Measurements from ENCODE around the gene SSC5D.

Gene SSC5D

DNA sequence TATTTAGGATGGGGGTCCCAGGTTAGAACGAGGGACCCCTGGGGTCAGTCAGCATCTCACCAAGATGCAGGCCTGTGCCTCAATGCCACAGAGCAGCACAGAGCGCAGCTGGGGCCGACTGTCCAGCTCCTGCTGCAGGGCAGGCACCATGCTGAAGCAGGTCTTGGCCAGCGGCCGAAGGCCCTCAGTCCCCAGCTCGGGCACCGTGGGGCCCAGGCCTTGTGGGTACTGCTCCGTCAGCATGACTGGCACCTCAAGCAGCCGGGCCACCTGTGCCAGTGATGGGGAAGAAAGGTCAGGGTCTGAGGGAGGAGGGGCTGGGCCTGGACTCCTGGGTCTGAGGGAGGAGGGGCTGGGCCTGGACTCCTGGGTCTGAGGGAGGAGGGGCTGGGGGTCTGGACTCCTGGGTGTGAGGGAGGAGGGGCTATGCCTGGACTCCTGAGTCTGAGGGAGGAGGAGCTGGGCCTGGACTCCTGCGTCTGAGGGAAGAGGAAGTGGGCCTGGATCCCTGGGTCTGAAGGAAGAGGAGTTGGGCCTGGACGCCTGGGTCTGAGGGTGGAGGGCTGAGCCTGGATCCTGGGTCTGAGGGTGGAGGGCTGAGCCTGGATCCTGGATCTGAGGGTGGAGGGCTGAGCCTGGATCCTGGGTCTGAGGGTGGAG, 32.5 kb upstream of the SSC5D start:
- DNase-seq (ENCODE audit: low read depth), result no peak

DNA sequence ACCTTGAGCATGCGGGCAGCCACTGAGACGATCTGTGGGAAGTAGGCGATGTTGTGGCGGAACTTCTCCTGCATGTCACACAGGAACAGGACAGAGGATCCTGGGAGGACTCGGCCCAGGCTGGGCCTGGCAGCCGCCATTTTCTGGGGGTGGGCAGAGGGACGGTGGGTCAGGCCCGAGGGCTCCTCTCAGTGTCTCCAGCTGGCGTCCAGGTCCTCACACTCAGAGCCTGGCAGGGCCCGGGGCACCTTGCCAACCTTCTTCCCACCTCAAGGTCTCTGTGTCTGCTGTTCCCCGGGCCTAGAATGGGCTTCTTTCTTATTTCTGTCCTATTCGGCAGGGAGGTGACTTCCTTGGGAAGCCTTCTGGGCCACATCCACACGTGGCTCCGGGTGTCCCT, 31.9 kb upstream of the SSC5D start:
- no peak for DNase-seq (ENCODE audit: low read depth)

DNA sequence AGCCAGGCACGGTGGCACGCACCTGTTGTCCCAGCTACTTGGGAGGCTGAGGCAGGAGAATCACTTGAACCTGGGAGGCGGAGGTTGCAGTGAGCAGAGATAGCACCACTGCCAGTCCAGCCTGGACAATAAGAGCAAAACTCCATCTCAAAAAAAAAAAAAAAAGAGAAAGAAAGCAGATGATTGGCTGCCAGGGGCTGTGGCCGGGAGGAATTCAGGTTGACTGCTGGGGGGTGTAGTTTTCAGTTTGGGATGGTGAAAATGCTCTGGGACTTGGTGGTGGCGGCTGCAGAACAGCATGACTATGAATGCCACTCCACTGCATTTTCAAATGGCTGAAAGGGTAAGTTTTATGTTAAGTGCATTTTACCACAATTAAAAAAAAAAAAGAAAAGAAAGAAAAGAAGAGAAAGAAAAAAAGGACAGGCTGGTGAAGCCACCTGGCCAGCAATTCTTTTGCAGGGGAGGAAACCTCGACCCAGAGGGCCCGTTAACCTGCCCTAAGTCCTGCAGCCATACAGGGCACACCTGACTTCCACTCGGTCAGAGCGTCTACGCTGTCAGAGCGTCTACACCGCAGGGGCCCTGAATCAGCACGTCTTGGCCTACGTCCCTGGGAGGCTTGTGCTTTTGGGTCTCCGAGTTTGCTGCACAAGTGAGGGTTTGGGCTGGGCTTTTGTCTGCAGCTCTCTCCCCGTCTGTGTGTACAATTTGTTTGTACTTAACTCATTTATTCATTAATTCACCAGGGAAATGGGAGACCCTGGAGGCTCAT, 30.4 kb upstream of the SSC5D start:
- DNase-seq (ENCODE audit: low read depth), result no peak

DNA sequence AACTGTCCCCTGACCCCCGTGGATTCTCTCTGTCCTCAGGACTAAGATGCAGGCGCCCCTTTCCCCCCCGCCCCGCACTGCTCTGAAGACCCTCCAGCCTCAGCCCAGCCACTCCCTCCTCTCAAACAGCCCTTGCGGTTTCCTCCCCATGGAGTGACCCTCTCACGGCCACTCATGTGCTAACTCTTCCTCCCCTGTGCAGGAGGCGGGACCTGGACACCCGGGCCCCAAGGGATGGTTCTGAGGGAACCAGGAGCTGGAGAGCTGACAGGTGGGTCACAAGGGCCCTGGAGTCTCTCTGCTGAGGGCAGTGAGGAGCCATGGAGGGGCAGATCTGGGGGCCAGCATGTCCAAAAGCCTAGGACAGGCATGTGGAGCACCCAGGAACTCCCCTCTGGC, 28.7 kb upstream of the SSC5D start:
- no peak for DNase-seq (ENCODE audit: low read depth)

DNA sequence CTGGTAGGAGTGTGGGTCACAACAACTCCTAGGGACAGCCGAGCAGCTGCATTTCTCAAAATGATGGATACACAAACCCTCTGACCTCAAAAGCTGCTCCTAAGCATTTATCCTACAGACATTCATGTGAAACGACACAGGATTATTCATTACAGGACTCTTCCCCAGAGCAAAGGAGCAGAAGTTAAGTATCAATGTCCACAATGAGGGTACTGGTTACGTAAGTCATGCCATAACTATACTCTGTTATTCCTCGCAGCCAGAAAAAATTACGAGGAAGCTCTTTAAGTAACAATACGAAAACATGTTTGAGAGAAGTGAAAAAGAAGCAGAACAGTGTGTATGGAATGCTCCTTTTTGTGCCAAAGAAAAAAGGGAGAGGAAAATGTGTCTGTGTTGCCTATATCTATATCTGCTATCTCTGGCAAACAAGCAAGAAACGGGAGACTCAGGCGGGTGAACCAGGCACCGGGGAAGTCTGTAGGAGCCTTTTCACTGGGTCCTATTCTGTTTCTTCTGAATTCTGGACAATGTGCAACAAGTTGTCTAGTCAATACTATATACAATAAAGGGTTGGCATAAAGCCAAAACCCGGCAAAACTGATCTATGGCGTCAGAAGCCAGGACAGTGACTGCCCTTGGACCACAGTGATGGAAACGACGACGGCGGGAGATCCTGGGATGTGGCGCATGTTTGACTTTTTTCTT, 28.1 kb upstream of the SSC5D start:
- no peak for DNase-seq (ENCODE audit: low read depth)

DNA sequence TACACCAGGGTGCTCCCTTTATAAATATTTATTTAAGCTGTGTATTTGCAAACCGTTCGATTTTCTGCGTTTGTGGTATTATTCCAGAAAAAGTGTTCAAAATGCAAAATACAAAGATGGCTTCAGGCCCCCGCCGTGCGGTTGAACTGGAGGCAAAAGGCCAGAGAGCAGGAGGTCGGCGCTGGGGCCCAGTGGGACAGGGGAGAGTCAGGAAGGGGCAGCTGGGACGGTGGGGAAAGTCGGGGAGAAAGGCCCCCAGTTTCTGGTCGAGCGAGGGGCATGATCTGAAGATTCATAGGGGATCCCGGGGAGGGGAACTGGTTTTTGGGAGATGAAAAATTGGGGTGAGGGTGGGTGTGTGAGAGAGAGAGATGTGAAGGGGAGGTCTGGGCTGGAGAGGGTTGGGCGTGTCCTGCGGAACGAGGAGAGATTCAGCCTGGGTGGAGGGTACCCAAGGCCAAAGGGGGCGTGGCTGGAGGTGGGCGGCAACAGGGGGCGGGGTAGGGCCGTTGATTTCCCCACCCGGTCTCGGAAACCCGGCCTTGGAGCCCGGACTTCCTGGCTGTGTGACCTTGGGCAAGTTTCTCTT, 27.5 kb upstream of the SSC5D start:
- DNase-seq (ENCODE audit: low read depth), result no peak

DNA sequence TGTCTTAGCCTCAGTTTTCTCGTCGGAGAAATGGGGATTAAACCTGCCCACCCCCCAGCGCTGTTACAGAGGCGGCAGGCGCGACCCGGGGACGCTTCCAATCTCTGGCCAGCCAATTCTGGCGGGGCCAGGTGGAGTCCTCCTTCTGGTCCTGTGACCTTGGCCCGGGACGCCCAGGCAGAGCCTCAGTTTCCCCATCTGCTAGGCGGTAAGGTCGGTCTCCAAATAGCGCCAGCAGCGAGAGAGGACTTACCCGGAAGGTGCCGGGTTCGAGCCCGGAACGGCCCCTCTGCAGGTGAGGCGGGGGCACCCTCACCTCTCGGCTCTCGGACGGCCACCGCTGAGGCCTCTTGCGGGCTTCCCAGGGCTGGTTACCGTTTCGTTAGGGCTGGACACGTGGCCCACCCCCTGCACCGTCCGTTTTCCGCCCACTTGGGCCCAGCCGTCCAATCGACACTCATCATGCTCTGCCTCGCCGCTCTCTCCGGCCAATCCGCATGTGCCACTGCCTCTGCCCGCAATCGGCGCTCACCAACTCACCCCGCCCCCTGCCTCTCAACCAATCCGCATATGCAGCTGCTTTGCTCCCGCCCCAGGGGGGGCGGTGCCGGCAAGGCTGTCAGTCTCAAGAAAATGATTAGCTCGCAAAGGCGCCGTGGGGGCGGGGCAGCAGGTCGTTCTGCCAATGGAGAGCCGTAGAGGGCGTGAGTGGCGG, 26.8 kb upstream of the SSC5D start, which contains the start of gene ISOC2:
Gene ISOC2, minus strand, starts transcription at position 384 of the 715 bp plus-strand sequence. CDS start 5,156 bp downstream, outside the sequence.
- DNase-seq (ENCODE audit: low read depth), result peak; percentile 100

DNA sequence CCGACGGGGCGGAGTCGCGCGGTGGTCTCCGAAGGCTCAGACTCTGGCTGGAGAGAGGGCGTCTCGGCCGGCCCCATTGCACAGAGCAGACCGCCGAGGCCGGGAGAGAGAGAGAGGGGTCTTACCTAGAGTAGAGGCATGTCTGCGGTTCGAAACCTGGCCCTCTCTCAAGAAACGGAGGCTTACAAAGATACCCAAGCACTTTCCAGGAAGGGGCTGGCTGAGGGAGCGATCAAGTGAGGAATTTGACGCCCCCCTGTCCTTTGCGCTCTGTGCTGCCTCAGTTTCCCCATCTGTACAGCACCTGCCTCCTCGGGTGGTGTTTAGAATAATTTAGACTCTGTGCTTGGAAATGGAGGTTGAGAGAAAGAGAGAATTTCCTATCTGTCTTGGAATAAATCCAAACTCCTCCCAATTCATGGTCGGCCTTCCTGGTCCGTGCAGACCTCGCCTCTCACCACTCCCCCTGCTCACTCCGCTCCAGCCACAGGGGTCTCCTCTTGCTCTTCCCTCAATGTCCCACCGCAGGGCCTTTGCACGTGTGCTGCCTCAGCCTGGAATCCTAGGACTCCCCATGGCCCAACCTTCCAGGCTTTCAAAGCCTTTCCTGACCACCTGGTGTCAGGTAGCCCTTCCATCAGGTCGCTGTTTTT, 26.1 kb upstream of the SSC5D start:
- no peak for DNase-seq (ENCODE audit: low read depth)

DNA sequence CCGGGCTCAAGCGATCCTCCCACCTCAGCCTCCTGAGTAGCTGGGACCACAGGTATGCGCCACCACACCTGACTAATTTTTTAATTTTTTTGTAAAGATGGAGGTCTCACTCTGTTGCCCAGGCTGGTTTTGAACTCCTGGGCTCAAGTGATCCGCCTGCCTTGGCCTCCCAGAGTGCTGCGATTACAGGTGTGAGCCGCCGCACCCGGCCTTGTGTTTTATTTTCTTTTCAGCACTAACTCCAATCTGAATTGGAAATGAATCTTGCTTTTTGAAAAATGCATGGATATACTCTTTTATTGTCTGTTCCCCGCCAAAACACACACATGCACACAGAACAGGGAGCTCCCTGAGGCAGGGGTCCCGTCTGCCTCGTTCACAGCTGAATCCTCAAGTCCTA, 25.5 kb upstream of the SSC5D start:
- no peak for DNase-seq (ENCODE audit: low read depth)

DNA sequence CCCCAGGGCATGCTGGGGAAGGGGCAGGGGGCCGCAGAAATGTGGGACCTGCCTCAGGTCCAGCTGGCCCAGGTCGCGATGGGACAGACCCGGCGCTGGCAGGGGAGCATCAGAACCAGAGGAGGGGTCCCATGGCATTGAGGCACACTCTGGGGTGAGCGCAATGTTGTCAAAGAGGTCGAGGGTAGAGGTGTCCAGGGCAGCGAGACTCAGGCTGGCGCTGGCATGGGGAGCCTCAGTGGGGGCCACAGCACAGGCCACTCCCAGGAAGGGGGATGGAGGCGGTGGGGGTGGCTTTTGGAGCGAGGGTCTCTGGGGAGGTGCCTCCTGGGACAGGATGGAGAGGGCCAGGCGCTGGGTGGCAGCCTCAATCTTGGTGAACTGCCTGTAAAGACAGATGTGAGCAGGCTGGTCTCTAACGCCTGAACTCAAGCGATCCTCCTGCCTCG, 24.6 kb upstream of the SSC5D start:
- DNase-seq (ENCODE audit: low read depth), result no peak

DNA sequence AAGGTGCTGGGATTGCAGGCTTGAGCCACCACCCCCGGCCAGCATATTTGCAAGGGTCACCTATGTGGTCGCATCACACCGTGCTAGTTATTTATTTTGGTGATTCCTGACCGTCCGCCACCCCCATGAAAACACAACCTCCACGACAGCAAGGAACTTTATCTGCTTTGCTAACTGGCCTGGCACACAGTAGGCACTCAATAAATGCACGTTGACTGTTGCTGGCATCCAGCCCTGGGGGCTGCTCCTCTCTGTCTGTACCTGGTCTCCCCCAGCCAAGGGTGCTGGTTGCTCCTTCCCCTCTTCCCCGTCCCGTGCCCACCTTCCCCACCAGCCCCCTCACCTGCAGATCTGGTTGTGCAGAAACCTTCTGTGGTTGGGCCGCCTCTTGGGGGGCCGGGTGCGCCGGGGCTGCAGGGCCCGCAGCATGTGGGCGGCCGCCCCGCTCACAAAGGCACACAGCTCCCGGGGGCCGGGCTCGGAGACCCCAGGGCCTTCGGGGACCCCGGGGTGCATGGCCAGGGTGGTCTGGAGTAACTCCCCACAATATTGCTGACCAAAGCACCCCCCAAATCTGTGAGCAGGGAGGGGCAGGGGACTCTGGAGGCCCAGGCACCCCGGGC, 24.1 kb upstream of the SSC5D start:
- no peak for DNase-seq (ENCODE audit: low read depth)

DNA sequence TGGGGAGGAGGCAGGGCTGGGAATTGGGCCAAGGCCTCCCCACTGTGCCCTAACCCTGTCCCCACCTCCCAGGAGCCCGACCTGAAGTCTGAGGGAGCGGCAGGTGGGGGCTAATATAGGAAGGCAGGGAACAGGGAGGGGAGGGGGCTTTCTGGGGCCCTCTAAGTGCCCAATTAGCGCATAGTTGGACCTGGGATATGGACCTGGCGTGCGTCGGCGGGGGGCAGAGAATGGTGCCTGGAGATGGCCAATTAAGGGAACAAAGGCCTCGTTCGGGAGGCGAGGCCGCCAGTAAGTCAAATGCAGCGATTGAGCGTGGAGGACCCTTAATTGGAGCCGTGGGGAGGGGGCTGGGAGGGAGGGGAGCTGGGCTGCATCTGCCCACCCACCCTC, 23.6 kb upstream of the SSC5D start, which contains the start of gene C19orf85:
Gene C19orf85, minus strand, starts transcription at position 90 of the 393 bp plus-strand sequence. CDS start 197 bp downstream, outside the sequence.
- DNase-seq (ENCODE audit: low read depth), result no peak

DNA sequence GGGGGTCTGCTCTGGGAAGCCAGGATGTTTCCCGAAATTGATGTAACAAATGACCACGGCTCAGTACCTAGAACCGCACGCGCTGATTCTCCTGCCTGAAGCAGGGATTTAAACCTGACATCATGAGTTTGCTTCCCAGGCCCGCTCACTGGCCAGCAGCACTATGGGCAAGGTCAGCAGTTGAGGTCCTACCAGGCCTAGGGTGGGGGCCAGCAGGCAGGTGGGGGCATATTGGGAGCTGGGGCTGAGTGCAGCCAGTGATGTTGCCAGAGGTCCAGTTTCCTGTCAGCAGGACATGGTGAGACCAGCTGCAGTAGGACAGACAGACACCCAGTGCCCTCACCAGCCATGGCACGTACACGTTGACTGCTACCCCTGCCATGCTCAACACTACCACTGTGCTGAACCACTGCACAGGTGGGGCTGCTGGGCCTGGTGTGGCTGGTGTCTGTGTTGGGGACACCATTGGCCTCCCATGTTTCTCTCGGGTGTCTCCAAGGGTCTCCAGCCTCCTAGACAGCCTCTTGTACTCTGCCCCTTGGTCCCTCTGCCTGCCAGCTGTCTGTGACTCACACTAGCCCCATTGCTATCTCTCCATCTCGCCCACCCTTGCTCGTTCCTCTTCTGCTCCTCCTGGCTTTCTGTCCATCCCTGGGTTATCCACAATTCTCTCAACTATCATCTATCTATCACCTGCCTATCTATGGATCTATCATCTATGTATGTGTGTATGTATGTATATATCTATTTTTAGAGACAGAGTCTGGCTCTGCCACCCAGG, 22.6 kb upstream of the SSC5D start:
- no peak for DNase-seq (ENCODE audit: low read depth)

DNA sequence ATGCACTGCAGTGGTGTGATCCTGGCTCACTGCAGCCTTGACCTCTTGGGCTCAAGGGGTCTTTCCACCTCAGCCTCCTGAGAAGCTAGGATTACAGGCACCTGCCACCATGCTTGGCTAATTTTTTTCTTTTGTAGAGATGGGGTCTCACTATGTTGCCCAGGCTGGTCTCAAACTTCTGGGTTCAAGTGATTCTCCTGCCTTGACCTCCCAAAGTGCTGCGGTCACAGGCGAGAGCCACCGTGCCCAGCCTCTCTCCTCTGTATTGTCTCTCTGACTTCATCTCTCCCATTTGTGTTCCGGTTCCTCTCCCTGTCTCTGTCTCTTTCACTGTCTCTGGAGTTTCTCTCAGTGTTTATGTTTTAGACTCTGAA, 22.0 kb upstream of the SSC5D start:
- no peak for DNase-seq (ENCODE audit: low read depth)

DNA sequence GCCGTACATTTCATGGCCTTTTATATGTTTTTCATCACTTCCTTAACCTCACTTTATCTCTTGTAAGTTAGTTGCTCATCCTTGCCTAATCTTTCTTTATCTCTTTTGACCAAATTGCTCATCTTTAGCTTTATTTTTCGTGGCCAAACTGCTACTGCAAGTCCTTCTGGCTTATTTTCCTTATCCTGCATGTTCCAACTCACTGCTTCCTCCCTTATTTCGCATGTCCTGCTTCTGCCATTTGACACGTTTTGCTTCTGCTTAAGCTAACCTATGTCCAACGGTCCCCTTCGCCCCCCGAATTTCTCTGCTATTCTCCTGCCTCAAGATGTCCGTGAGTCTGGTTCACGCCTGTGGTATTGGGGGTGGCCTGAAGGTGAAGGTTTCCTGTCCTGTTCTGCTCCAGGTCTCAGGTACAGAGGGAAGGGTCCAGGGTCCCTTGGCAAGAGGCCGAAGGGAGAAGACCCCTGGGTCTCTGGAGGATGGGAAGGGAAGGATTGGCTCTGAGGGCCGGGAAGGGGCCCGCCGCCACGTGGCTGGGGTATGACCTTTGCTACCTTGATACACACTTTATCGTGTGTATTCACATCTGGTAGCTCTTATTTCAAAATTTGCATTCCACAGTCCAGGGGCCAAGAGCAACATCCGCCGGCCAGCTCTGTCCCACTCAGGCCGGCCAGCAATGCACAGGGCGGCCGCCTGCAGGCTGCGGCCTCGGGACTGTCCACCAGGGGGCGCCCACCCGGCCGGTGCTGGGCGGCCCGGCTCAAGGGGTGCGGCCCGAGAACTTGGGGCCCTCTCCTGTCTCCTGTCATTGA, 20.8 kb upstream of the SSC5D start:
- peak; percentile 40 for DNase-seq (ENCODE audit: low read depth)

DNA sequence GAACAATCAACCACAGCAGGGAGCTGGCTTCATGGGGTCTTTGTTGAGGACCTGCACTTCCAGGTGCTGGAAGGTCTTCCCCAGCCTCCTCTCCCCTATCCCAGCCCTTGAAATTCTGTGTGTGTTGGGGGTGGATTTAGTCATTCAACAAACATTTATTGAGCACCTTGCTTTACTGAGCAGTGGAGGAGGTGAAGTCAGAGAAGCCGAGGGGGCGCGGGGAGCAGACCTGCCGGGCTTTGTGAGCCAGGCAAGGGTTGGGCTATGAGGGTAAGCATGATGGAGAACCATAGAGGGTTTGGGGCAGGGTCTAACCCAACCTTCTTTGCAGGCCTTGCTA, 20.2 kb upstream of the SSC5D start:
- no peak for DNase-seq (ENCODE audit: low read depth)

DNA sequence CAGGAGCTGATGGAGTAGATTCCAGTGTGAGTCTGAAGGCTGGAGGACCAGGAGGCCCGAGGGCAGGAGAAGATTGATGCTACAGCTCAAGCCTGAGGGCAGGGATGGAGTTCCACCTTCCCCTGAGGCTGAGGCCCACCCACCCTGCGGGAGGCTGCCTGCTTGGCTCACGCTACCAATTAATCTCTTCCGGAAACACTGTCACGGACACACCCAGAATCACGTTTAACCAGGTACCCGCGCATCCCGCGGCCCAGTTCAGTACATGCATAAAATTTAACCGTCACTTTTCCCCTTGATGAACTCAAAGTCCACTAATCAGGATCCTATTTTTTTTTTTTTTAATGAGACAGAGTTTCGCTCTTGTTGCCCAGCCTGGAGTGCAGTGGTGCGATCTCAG, 17.0 kb upstream of the SSC5D start:
- no peak for DNase-seq (ENCODE audit: low read depth)

DNA sequence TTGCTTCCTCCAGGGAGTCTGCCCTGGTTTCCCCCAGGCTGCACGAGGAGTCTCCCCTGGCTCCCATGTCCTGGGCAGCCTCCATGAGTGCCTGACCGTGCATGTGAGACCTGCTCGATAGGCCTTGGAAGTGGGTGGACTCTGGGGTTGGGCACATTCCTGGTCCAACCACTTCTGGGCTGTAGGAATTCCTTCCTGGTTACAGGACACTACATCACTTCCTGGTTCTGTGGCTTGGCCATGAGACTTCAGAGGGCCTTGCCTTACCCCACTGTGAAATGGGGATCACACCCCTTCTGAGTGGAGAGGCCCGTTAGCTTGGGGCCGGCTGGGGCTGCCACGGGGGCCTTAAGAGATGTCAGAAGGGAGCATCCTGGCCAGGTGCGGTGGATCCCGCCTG, 15.8 kb upstream of the SSC5D start:
- no peak for DNase-seq (ENCODE audit: low read depth)

All from stimulated activated CD8-positive, alpha-beta memory T cell treated with anti-CD3 and anti-CD28 coated beads, Interleukin-12 subunit alpha, Interleukin-12 subunit beta, amount 100 ng/mL, for 1 hour (primary cell).